Skin of body (tissue), 3 donors: Measurements from ENCODE around the gene MAPKBP1. TPM values are rescaled to one million over a fixed set of nuclear protein-coding genes. Genes with fewer than 3 reads are reported as not detected.

Experiments
- DNase-seq: peaks from one replicate; lab custom pipeline; 2025; lab: John Stamatoyannopoulos, UW
- small RNA-seq: library from RNA; depleted of rRNA; stranded (forward); fragments of <200 nt; gene quantifications from one replicate; pipeline ENCODE3, GENCODE V24; 2014; ENCODE audit warnings: low replicate concordance
- total RNA-seq: library from RNA; depleted of rRNA; stranded (reverse); fragments of >200 nt; gene quantifications from one replicate; pipeline ENCODE4 v1.2.3, GENCODE V29; 2014

The MAPKBP1 gene
- total RNA-seq, 1 donor from 2014 or later: 22.6 TPM

DNA sequence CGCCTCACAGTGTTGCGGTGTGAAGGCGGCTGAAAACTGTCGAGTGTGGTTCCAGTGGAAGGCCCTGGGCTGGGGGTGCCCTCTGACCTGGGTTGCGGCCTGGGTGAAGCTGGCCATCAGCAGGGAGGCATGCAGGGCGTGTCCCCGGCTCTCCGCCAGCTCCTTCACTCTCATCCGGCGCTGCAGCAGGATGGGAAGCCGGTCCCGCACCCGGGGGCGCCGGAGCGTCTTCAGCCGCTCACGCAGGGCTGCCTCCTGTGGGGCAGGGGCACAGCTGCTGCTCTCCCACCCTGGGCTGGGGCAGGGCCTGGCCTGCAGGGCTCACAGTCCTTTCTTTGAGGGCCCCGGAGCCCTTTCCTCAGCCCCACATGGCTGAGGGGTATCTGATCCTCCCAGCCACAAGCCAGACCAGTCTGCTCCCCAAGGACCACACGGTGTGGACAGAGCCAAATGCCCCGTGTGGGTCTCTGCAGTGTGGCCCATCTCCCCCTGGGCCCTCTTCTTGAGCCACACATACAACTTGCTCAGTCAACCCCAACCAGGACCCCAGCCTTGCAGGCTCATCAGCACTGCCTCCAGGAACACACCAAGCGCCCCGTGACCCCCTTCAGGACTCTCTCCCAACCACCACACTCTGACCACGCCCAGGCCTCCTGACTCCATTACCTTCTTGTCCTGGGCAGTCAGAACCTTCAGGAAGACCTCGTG lies 92.7 kb downstream of the MAPKBP1 start:
- no peak for DNase-seq

DNA sequence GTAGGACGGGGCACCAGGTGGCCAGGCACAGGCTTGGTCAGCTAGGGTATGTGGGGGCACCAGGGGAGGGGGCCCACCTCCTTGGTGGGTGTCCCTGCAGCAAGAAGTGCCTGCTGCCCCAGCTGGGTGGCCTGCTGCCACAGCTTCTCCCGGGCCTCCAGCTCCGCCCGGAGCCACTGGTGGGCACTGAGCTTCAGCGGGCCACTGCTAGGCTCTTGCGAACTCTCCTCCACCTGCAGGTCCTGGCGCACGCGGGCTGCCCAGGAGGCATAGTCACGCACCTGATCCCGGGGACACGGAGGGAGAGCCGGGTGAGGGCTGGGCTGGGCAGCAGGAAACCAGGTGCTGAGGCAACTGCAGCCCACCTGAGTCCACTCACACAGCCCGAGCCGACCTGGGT lies 94.0 kb downstream of the MAPKBP1 start:
- no peak for DNase-seq

DNA sequence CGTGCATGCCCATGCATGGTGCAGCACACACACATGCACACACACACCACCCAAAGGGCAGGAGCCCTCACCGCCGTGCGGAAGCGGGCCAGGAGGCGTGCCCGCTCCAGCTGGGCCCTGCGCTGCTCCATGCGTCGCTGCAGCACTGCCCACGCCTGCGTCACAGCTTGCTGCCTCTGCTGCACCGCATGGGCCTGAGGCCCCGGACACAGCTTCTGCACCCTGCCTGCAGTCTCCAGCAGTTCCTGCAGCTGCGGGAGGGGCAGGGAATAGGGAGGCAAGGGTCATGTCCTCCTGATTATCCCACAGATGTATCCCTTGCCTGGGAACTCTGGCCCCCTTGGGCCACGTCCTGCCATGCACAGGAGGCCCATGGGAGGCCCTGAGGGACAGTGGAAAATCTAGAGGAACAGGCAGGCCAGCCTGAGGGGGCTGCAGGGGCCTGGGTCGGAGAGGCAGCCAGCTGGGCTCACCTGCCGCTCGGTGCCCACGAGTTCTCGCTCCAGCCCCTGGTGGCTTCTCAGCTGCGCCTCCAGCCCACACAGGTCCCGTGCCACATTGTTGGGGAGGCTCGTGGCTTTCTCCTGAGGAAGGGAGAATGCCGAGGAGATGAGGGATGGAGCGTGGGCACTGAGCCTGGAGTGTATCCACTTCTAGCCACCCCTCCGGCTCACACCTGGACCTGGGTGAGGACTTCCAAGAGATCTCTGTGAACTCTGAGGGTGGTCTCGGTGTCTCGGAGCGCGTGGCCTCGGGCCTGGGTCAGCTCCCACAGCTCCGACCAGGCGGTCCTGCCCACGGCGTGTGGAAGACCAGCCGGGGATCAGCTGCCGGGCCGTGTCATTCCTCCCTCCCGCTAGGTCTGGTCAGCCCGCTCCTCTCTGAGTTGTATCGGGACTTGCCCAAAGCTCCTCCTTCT lies 95.7 kb downstream of the MAPKBP1 start:
- DNase-seq: no peak

DNA sequence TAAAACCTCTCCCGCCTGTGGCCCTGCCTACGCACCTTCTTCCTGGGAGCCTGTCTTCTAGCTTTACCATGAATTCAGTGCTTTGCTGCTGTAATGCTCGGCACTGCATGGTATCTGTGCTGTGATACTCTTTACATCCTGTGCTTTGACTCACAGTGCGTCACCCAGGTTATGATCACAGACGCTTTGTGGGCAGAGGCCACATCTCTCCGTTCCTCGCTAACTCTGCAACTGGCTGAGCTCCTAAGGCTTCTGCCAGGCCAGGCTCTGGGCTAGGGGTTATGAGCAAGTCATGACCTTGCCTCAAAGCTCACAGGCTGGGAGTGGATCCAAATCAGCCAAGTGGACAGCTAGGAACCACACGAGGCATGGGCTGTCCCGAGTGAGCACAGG lies 96.4 kb downstream of the MAPKBP1 start:
- no peak for DNase-seq

DNA sequence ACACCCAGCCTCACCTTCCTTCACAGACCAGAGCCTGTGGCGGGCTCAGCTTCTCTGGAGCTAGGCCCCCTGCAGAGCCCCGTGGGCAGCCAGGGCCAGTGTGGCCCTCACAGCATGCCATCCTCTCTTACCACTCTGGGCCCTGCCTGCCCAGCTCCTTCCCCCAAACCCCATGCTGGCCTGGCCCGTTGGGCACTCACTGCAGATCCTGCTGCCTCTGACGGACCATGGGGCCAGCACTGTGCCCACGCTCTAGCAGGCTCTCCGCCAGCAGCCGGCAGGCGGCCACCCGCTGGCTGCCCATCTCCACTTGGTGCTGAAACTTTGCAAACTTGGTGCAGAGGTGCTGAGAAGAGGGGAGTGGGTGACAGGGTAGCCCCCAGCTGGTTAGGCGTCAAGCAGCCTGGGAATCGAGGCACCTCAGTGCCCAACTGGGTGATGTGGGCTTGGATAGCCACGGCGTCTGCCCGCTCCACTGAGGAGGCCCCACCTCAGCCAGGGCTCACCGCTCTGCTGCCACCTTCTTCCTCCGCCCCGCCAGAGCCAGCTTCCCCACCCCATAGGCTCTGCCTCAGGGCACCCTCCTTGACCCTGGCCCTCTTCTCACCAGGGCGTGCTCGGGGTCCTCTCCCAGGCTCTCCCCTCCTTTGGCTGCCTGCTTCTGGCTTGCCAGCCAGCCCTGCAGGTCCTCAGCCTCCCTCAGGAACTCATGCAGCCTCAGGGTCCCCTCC lies 97.1 kb downstream of the MAPKBP1 start:
- DNase-seq: no peak

DNA sequence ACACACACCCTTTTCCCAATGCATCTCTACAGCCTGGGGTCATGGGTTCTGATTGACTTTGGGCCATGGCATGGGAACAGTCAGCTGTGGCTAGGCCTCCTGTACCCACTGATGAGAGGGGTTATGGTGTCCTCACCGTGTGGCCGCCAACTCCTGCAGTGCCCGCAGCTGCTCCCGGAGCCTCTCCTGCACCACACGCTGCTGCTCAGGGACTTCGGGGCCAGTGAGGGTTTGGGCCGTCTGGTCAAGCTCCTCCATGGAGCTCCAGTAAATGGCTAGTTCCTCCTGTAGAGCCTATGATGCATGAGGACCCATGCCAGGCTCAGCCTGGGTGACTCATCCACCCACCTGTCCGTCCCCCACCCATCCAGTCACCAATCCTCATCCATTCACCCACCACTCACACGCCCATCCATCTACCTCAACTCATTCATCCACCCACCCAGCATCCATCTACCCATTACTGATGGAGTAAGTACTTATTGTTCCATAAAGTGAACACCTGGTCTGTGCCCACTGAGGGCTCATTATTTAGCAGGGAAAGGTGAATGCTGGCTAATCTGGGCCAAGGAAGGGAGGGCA lies 98.0 kb downstream of the MAPKBP1 start:
- DNase-seq: no peak

DNA sequence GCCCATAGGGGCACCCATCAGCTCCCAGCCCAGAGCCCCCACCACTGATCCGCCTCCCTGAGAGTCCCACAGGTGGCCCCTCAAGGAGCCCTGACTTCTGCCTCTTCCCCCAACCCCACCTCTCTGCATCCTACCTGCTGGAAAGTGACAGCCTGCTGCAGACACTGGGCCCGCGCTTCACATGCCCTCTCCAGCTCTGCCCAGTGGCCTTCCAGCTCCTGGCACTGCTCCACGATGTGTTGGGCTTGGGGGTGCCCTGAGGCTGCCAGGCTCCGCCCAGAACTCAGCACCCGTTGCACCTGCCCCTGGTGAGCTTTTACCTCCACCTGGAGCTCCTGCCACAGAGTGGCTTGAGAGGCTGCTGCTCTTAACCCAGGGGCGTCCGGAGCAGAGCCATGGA lies 99.4 kb downstream of the MAPKBP1 start:
- no peak for DNase-seq

DNA sequence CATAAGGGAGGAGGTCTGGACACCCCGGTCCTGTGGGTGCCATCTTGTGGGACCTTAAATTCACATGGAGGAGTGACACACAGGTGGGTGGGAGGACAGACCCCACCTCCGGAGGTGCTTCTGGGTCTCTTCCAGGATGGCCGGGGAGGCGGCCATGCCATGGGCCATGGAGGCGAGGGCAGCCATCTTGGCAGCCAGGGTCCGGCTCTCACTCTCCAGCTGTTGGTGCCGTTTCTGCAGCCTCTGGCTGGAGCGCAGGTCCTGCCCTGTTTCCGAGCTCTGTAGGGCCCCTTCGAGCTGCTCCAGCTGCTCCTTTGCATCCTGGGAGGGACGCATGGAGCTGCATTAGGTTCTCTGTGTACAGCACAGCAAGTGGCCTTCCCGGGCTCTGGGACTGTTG lies 100.5 kb downstream of the MAPKBP1 start:
- no peak for DNase-seq

DNA sequence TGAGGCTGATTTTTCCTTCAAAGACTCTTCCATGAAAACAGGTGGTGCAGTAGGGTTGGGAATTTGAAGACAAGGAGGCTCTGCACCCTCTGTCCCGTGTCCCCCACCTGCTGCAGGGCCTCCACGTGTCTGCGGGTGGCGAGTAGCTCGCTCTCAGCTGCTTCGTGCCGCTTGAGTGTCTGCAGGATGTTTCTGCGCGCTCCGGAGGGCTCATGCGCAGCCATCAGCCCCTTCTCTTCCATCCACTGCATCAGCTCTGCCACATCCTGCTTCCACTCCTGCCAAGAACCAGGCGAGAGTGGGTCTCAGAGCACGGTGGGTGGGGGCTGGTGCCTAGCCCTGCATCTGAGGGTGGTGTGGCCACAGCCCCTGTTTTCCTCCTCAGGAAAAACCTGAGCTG lies 101.7 kb downstream of the MAPKBP1 start:
- no peak for DNase-seq

DNA sequence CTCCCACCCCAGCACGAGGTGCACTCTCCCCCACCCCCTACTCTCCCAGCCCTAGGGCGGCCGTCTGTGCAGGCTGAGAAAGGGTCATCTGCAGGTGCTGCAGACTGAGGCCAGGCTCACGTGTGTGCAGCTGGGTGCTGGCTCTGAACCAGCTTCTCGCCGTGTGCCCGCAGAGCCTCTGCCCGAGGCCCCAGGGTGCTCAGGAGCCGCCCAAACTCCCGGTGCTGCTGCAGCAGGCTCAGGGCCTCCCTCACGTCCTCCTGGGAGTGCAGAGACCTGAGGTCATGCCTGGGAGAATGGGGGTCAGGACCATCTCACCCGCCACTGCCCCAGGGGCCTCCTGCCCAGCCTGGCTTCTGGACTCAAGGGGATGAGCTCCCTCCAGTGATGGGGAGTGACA lies 102.4 kb downstream of the MAPKBP1 start:
- no peak for DNase-seq

Small RNA genes within 50 kb of the gene (small RNA-seq; reads per million reads assigned to genes)
- gene JMJD7-PLA2G4B (not detected), gene MIR4310 (not detected), gene RNA5SP393 (not detected)

Other genes with a start within 250 kb of the MAPKBP1 start
- 12.9 TPM for gene RPAP1, start 230.2 kb upstream of the MAPKBP1 start, total RNA-seq
- 17.4 TPM for gene TYRO3, start 215.3 kb upstream of the MAPKBP1 start, total RNA-seq
- 48.0 TPM for gene MGA, start 114.1 kb upstream of the MAPKBP1 start, total RNA-seq
- gene JMJD7, start 53.6 kb downstream of the MAPKBP1 start, total RNA-seq: 5.0 TPM
- 16.5 TPM for gene PLA2G4B, start 64.4 kb downstream of the MAPKBP1 start, total RNA-seq
- gene SPTBN5, start 119.6 kb downstream of the MAPKBP1 start, total RNA-seq: 1.7 TPM
- gene EHD4, start 198.1 kb downstream of the MAPKBP1 start, total RNA-seq: 19.8 TPM
- gene PLA2G4E, start 246.6 kb downstream of the MAPKBP1 start, total RNA-seq: 33.8 TPM